ENCODE results near the gene PDZD11.

DNA sequence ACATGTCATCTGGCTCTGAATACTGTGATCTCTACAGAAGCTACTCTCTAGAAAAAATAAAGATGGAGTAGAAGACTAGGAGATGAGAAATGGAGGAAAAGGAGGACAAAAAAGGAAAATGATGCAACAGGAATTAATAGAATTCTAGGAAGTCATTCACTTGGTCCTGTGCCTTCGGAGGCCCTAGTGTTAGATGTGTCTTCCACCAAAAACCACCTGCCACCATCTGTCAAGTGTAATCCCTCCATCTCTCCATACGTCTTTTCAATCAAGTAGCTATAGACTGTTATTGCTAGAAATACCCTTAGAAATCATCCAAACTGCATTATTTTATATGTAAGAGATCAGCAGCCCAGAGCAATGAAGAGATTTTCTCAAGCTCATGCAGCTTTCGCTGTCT, 10.6 kb downstream of the PDZD11 start:
- TF ChIP-seq POLR2AphosphoS5 (IDR thresholded peaks at IDR 0.05; ENCODE audit: borderline replicate concordance, low read depth, low read length) = no peak
- TF ChIP-seq EZH2 (IDR thresholded peaks at IDR 0.05) = no peak
